ENCODE results near the gene SNX22. TPM values are rescaled to one million over a fixed set of nuclear protein-coding genes. Genes with fewer than 3 reads are reported as not detected.

The SNX22 gene
- polyA plus RNA-seq, 2 of the 4 experiments (the other 2 are of a cell fraction), result 0.22 to 1.1 TPM

- WGBS (ENCODE audit: missing lambda C conversion rate), result 91% methylated on average over 9 of the region's 9 CpGs
- no peak for DNase-seq (ENCODE audit: low read depth in 1 of 2, low spot score in 1 of 2)
- TF ChIP-seq EHF (CRISPR knock-in tag; IDR thresholded peaks at IDR 0.05) (no peak), USF2 (IDR thresholded peaks at IDR 0.05) (no peak), HEYL (CRISPR knock-in tag; IDR thresholded peaks at IDR 0.05) (no peak), SREBF2 (IDR thresholded peaks at IDR 0.05) (no peak), CEBPB (IDR thresholded peaks at IDR 0.05) (no peak), HOXA7 (CRISPR knock-in tag; IDR thresholded peaks at IDR 0.05) (no peak), KDM1A (IDR thresholded peaks at IDR 0.05; ENCODE audit: low read depth) (no peak), JUNB (IDR thresholded peaks at IDR 0.05) (no peak), RARB (CRISPR knock-in tag; IDR thresholded peaks at IDR 0.05) (no peak), HES2 (IDR thresholded peaks at IDR 0.05) (no peak), CBX2 (IDR thresholded peaks at IDR 0.05; ENCODE audit: borderline replicate concordance, low read depth) (no peak), JUN (IDR thresholded peaks at IDR 0.05) (no peak), PHF8 (IDR thresholded peaks at IDR 0.05; ENCODE audit: borderline replicate concordance, low read depth) (no peak)
- Histone ChIP-seq H3K4me1 (peaks cover 9% of the 10 kb centered on the region; the same call in 1 of the 3 replicates), H3K27ac (no peak overlapping the region), H3K4me2 (no peak overlapping the region), H3K4me3 (no peak overlapping the region), H3K9me3 (no peaks in the 10 kb centered on the region)
- FAIRE-seq, result no peak
- ChIA-PET CTCF (interaction anchor here (0.6 to 2.6 kb wide), 11 partner anchors 9 to 540 kb away, joined by 3 to 14 read pairs (median 5); partner anchors contain the start of gene SNX1), POLR2A (interaction anchor here (1.0 kb wide), 1 partner anchor 57 kb away, joined by 3 read pairs; the partner anchor contains the start of gene CIAO2A)
- ATAC-seq, result no peak
Measured at GRCh38 chr15:64149893-64150578, 1.5 kb upstream of the SNX22 start.

- Histone ChIP-seq H3K4me1 (peaks cover 9% of the 10 kb centered on the region; the same call in 1 of the 3 replicates), H3K4me2 (peak overlapping the region; percentile 90), H3K9me3 (no peaks in the 10 kb centered on the region), H3K27ac (peak overlapping the region in 1 of 2 experiments; percentile 32; a peak in 2 of 6 replicates), H3K4me3 (peak overlapping the region; percentile 70)
- CTCF ChIA-PET, result interaction anchor here (0.6 to 5.2 kb wide), 37 partner anchors 10 to 962 kb away, joined by 3 to 69 read pairs (median 5); partner anchors contain the start of genes CIAO2A, PPIB and SNX1
- ATAC-seq, result peak; percentile 4 to 9; a peak in 4 of 6 replicates
- POLR2A ChIA-PET, result interaction anchor here (2.7 kb wide), 2 partner anchors 8 to 10 kb away, joined by 9 to 19 read pairs; partner anchors contain the start of gene PPIB
- no peak for DNase-seq (ENCODE audit: low read depth in 1 of 2, low spot score in 1 of 2)
- no peak for FAIRE-seq
- no peak for TF ChIP-seq NFE2L2 (conservative IDR thresholded peaks at IDR 0.05; ENCODE audit: low read length)
- TF ChIP-seq MAFK (IDR thresholded peaks at IDR 0.05; ENCODE audit: partially characterized antibody), result no peak
- TF ChIP-seq JUNB (IDR thresholded peaks at IDR 0.05), result no peak
- no peak for TF ChIP-seq POLR2AphosphoS2 (conservative IDR thresholded peaks at IDR 0.05; ENCODE audit: low read length)
- no peak for TF ChIP-seq EP300 (IDR thresholded peaks at IDR 0.05)
- no peak for TF ChIP-seq HOXA7 (CRISPR knock-in tag; IDR thresholded peaks at IDR 0.05)
- TF ChIP-seq PBX3 (IDR thresholded peaks at IDR 0.05), result no peak
- TF ChIP-seq REST (IDR thresholded peaks at IDR 0.05), result no peak
- no peak for TF ChIP-seq TFCP2L1 (CRISPR knock-in tag; IDR thresholded peaks at IDR 0.05)
- no peak for TF ChIP-seq ZC3H11A (IDR thresholded peaks at IDR 0.05)
- 79% methylated on average over 27 of the region's 27 CpGs for WGBS (ENCODE audit: missing lambda C conversion rate)
Measured at GRCh38 chr15:64152507-64153387, 1.2 kb downstream of the SNX22 start.

All from A549 (cell line).